Effector memory CD8-positive, alpha-beta T cell (primary cell): ENCODE results near the gene RAB11FIP4.

ENCODE experiments used
- ATAC-seq: fragments of 150-1000 bp; cut with Tn5 transposase; replicated peaks from 2 replicates; pipeline ENCODE4 v1.10.0; 2021; ENCODE audit warnings: mild to moderate bottlenecking, moderate library complexity
- DNase-seq, 3 experiments: peaks; one replicate each; pipeline ENCODE4 v3.0.0; 2021
- H3K27ac Mint-ChIP-seq, 2 donors: one replicate each; pipeline ENCODE4 v1.8.0; 2022; ENCODE audit warnings: mild to moderate bottlenecking in 2 of 2, mixed read lengths in 2 of 2, moderate library complexity in 2 of 2
- H3K27me3 Mint-ChIP-seq, 2 donors: one replicate each; pipeline ENCODE4 v1.8.0; 2022; ENCODE audit warnings: mixed read lengths in 2 of 2
- H3K36me3 Mint-ChIP-seq: one replicate; pipeline ENCODE4 v1.8.0; 2022; ENCODE audit warnings: mild to moderate bottlenecking, moderate library complexity, mixed read lengths; ENCODE audit not compliant: insufficient read depth
- H3K4me1 Mint-ChIP-seq, 2 donors: one replicate each; pipeline ENCODE4 v1.8.0; 2022; ENCODE audit warnings: low read depth in 2 of 2, mixed read lengths in 2 of 2
- H3K4me3 Mint-ChIP-seq, 2 donors: one replicate each; pipeline ENCODE4 v1.8.0; 2022; ENCODE audit warnings: mild to moderate bottlenecking in 2 of 2, mixed read lengths in 2 of 2, moderate library complexity in 2 of 2
- H3K9me3 Mint-ChIP-seq, 2 donors: one replicate each; pipeline ENCODE4 v1.8.0; 2022; ENCODE audit warnings: mixed read lengths in 2 of 2

Gene RAB11FIP4

GRCh38 chr17:31488264-31488981 lies 96.9 kb downstream of the RAB11FIP4 start:
- Mint-ChIP-seq H3K36me3 (peaks cover 15% of the 10 kb centered on the region), H3K27ac (peak overlapping the region; percentile 81 to 91), H3K27me3 (no peaks in the 10 kb centered on the region), H3K4me3 (peak overlapping the region; percentile 82 to 90), H3K4me1 (peaks cover 52 to 53% of the 10 kb centered on the region in 2 donors), H3K9me3 (no peaks in the 10 kb centered on the region)
- ATAC-seq (no peak), DNase-seq (peak in 1 of 3 experiments; percentile 27)

GRCh38 chr17:31488982-31489294 lies 97.5 kb downstream of the RAB11FIP4 start:
- DNase-seq, result no peak
- Mint-ChIP-seq H3K4me3 (peak overlapping the region; percentile 82 to 90), H3K9me3 (no peaks in the 10 kb centered on the region), H3K4me1 (peaks cover 57 to 59% of the 10 kb centered on the region in 2 donors), H3K36me3 (peaks cover 20% of the 10 kb centered on the region), H3K27ac (peak overlapping the region; percentile 81 to 91), H3K27me3 (no peaks in the 10 kb centered on the region)
- ATAC-seq, result no peak

GRCh38 chr17:31489295-31490018 lies 98.0 kb downstream of the RAB11FIP4 start:
- Mint-ChIP-seq H3K27ac (peak overlapping the region; percentile 81 to 91), H3K36me3 (peaks cover 21% of the 10 kb centered on the region), H3K9me3 (no peaks in the 10 kb centered on the region), H3K27me3 (no peaks in the 10 kb centered on the region), H3K4me1 (peaks cover 61 to 62% of the 10 kb centered on the region in 2 donors), H3K4me3 (peak overlapping the region; percentile 82 to 90)
- DNase-seq (no peak), ATAC-seq (no peak)

- H3K36me3 Mint-ChIP-seq, result peaks cover 26% of the 10 kb centered on the region
- H3K4me3 Mint-ChIP-seq, result peak overlapping the region; percentile 82 to 90
- DNase-seq (no peak), ATAC-seq (no peak)
- H3K9me3 Mint-ChIP-seq, result no peaks in the 10 kb centered on the region
- H3K4me1 Mint-ChIP-seq, result peaks cover 66 to 68% of the 10 kb centered on the region in 2 donors
- H3K27ac Mint-ChIP-seq, result peak overlapping the region; percentile 81 to 91
- no peaks in the 10 kb centered on the region for H3K27me3 Mint-ChIP-seq
These were observed 98.7 kb downstream of the RAB11FIP4 start for GRCh38 chr17:31490019-31490650.

- H3K4me3 Mint-ChIP-seq, result peak overlapping the region; percentile 82 to 90
- H3K9me3 Mint-ChIP-seq, result no peaks in the 10 kb centered on the region
- peaks cover 72% of the 10 kb centered on the region in 2 donors for H3K4me1 Mint-ChIP-seq
- H3K36me3 Mint-ChIP-seq, result peaks cover 26% of the 10 kb centered on the region
- no peak for DNase-seq
- H3K27ac Mint-ChIP-seq, result peak overlapping the region; percentile 91 to 95
- ATAC-seq, result no peak
- no peaks in the 10 kb centered on the region for H3K27me3 Mint-ChIP-seq
These were observed 99.3 kb downstream of the RAB11FIP4 start for GRCh38 chr17:31490671-31491375.

- ATAC-seq (no peak), DNase-seq (no peak)
- peak overlapping the region; percentile 82 to 90 for H3K4me3 Mint-ChIP-seq
- H3K4me1 Mint-ChIP-seq, result peaks cover 76 to 77% of the 10 kb centered on the region in 2 donors
- H3K27me3 Mint-ChIP-seq, result no peaks in the 10 kb centered on the region
- peaks cover 26% of the 10 kb centered on the region for H3K36me3 Mint-ChIP-seq
- H3K9me3 Mint-ChIP-seq, result no peaks in the 10 kb centered on the region
- H3K27ac Mint-ChIP-seq, result peak overlapping the region; percentile 91 to 95
These were observed 100.1 kb downstream of the RAB11FIP4 start for GRCh38 chr17:31491376-31492131.

GRCh38 chr17:31492206-31492605 lies 100.7 kb downstream of the RAB11FIP4 start:
- ATAC-seq (no peak), DNase-seq (no peak)
- Mint-ChIP-seq H3K4me3 (peak overlapping the region; percentile 82 to 90), H3K9me3 (no peaks in the 10 kb centered on the region), H3K4me1 (peaks cover 76 to 78% of the 10 kb centered on the region in 2 donors), H3K27ac (peak overlapping the region; percentile 91 to 95), H3K36me3 (peaks cover 26% of the 10 kb centered on the region), H3K27me3 (no peaks in the 10 kb centered on the region)

GRCh38 chr17:31492880-31493655 lies 101.6 kb downstream of the RAB11FIP4 start:
- Mint-ChIP-seq H3K9me3 (no peaks in the 10 kb centered on the region), H3K36me3 (peaks cover 26% of the 10 kb centered on the region), H3K4me1 (peaks cover 77 to 83% of the 10 kb centered on the region in 2 donors), H3K4me3 (peak overlapping the region; percentile 82 to 90), H3K27ac (peak overlapping the region; percentile 91 to 95), H3K27me3 (no peaks in the 10 kb centered on the region)
- peak; percentile 14 for ATAC-seq
- no peak for DNase-seq

GRCh38 chr17:31493656-31494155 lies 102.2 kb downstream of the RAB11FIP4 start:
- peak overlapping the region; percentile 91 to 95 for H3K27ac Mint-ChIP-seq

GRCh38 chr17:31494259-31495021 lies 103.0 kb downstream of the RAB11FIP4 start:
- DNase-seq (peak; percentile 55 to 62 (median 61)), ATAC-seq (peak; percentile 86)
- Mint-ChIP-seq H3K4me1 (peaks cover 78 to 83% of the 10 kb centered on the region in 2 donors), H3K27ac (peak overlapping the region; percentile 91 to 95), H3K4me3 (peak overlapping the region; percentile 82 to 90), H3K27me3 (no peaks in the 10 kb centered on the region), H3K36me3 (peaks cover 21% of the 10 kb centered on the region), H3K9me3 (no peaks in the 10 kb centered on the region)

More at GRCh38 chr17:31493656-31494155, 102.2 kb downstream of the RAB11FIP4 start:
- peak; percentile 5 for ATAC-seq
- H3K4me3 Mint-ChIP-seq, result peak overlapping the region; percentile 82 to 90
- peaks cover 26% of the 10 kb centered on the region for H3K36me3 Mint-ChIP-seq
- peak in 1 of 3 experiments; percentile 26 for DNase-seq
- no peaks in the 10 kb centered on the region for H3K9me3 Mint-ChIP-seq
- peaks cover 81 to 87% of the 10 kb centered on the region in 2 donors for H3K4me1 Mint-ChIP-seq
- no peaks in the 10 kb centered on the region for H3K27me3 Mint-ChIP-seq
